Ovary (tissue), 9 donors: ENCODE data around the gene AKAP6. TPM values are rescaled to one million over a fixed set of nuclear protein-coding genes. Genes with fewer than 3 reads are reported as not detected.

Experiments used
- DNase-seq, 5 donors: peaks; one replicate each; pipeline ENCODE4 v3.0.0-alpha.2; 2019 to 2020
- H3K27ac ChIP-seq, 2 donors: fragments of 200-600 bp; one replicate each; pipeline versions ENCODE4 v1.5.1 to v1.8.0; 2019 to 2022
- H3K27me3 ChIP-seq: fragments of 200-600 bp; one replicate; pipeline ENCODE4 v1.8.0; 2022
- H3K36me3 ChIP-seq: fragments of 200-600 bp; sonication (generic); one replicate; pipeline ENCODE4 v1.5.1; 2019
- H3K4me1 ChIP-seq: one replicate; pipeline ENCODE4 v1.8.1; 2013; ENCODE audit warnings: mild to moderate bottlenecking, moderate library complexity; ENCODE audit not compliant: insufficient read depth
- H3K4me3 ChIP-seq: fragments of 200-600 bp; sonication (generic); one replicate; pipeline ENCODE4 v1.5.1; 2017
- H3K9me3 ChIP-seq, 2 donors: fragments of 200-600 bp in 1 of 2; sonication (generic) in 1 of 2; one replicate each; pipeline versions ENCODE4 v1.5.1 to v1.8.1; 2013 to 2019; ENCODE audit warnings: mild to moderate bottlenecking in 1 of 2, moderate library complexity in 1 of 2
- CTCF ChIP-seq, 3 donors: fragments of 450-650 bp in 2 of 3; fragments of 200-600 bp in 1 of 3; IDR thresholded peaks; one replicate each; pipeline versions ENCODE4 v1.5.1 to v1.8.0; 2016 to 2022; ENCODE audit warnings: antibody characterized with exemption in 3 of 3, mild to moderate bottlenecking in 1 of 3
- EP300 ChIP-seq: sonication (generic); formaldehyde crosslinking; IDR thresholded peaks from one replicate; pipeline ENCODE4 v1.6.1; 2017; ENCODE audit warnings: antibody characterized with exemption
- POLR2A ChIP-seq: fragments of 450-650 bp; IDR thresholded peaks from one replicate; pipeline ENCODE4 v1.6.1; 2017; ENCODE audit warnings: antibody characterized with exemption, mild to moderate bottlenecking, moderate library complexity
- WGBS, 3 donors: extraction: QIAGEN DNeasy Blood & Tissue Kit in 1 of 3; methylation state at CpG; one replicate each; pipeline versions ENCODE4 v1.1.5 to v1.1.7; 2013 to 2017; 5-methylcytosine and 5-hydroxymethylcytosine counted together
- intact Hi-C, 4 donors: fragments of 100-400 bp; cut with DNase I; formaldehyde crosslinking; loops; one replicate each; pipeline versions ENCODE4 v1.11.0 to v1.15.1; 2022 to 2023
- polyA plus RNA-seq, 2 donors: library from polyadenylated mRNA; stranded (reverse); fragments of 200-250 nt in 1 of 2; fragments of 350-450 nt in 1 of 2; fragmentation: Illumina TruSeq in 1 of 2; extraction: RNeasy Lipid Tissue Mini Kit (QIAGEN cat#74804) in 1 of 2; gene quantifications; one replicate each; pipeline ENCODE4 v1.2.3, GENCODE V29; 2013 to 2014
- total RNA-seq, 7 donors: library from RNA; depleted of rRNA in 2 of 7; stranded (reverse); fragments of >200 nt in 2 of 7; fragmentation: NEBNext Ultra II Directional in 3 of 7; extraction: Animal tissue kit (Norgen Biotek cat#: 25700) in 3 of 7; gene quantifications; one replicate each; pipeline versions ENCODE4 v1.1.0 to v1.2.4, GENCODE V29; 2016 to 2023
- donor health status: DM: no; HTN: no; CAD: no; lungs with moderate emphysema.
- donor health status: DM: no; HTN: no; CAD: no.
- donor health status: Bipolar disorder and iron deficiency.
- donor health status: DM: yes; HTN: yes; CAD: no.
- donor health status: DM: no; HTN: no; CAD: no.
- donor health status: DM: yes; HTN: yes; CAD: no.

Gene AKAP6
- total and polyA plus RNA-seq, 9 donors: 2.3 to 13.1 (median 6.9) TPM

DNA sequence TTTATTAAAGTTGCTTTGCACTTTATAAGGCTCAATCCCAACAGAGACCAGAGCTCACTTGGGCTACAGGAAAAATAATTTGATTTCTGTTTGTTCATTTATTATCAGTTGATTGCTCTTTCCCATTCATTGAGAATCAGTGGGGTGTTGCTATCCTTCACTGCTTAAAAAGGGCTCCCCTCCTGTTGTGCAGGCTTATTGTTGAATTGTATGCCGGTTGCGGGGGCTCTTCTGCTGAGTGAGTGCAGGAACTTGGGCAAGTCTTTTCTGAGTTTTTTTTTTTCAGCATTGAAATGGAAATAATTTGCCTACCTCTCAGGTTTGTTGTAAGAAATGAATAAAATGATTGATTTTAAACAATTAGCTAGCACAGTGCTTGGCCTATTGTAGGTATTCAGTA lies 32.6 kb downstream of the AKAP6 start:
- intact Hi-C loops: no loop called here
- WGBS, 3 donors: 97% methylated on average over 2 of the region's 2 CpGs
- Histone ChIP-seq H3K27me3 (no peaks in the 10 kb centered on the region), H3K27ac (no peak overlapping the region), H3K4me1 (peaks cover 3% of the 10 kb centered on the region), H3K36me3 (no peaks in the 10 kb centered on the region), H3K4me3 (no peak overlapping the region), H3K9me3 (no peaks in the 10 kb centered on the region)
- DNase-seq: no peak
- TF ChIP-seq CTCF (IDR thresholded peaks at IDR 0.05): no peak
- no peak for TF ChIP-seq POLR2A
- no peak for TF ChIP-seq EP300

GRCh38 chr14:32363761-32364160 lies 34.7 kb downstream of the AKAP6 start:
- no peak overlapping the region for H3K27ac ChIP-seq
- no peak for DNase-seq
- TF ChIP-seq EP300: no peak
- no peak for TF ChIP-seq CTCF (IDR thresholded peaks at IDR 0.05)
- no peak for TF ChIP-seq POLR2A
- no peaks in the 10 kb centered on the region for H3K36me3 ChIP-seq
- intact Hi-C loops: no loop called here
- 96 to 97% (median 96%) methylated on average over 4 of the region's 4 CpGs for WGBS, 3 donors
- H3K4me1 ChIP-seq: peaks cover 9% of the 10 kb centered on the region
- H3K4me3 ChIP-seq: no peak overlapping the region
- H3K27me3 ChIP-seq: no peaks in the 10 kb centered on the region
- H3K9me3 ChIP-seq: no peaks in the 10 kb centered on the region

DNA sequence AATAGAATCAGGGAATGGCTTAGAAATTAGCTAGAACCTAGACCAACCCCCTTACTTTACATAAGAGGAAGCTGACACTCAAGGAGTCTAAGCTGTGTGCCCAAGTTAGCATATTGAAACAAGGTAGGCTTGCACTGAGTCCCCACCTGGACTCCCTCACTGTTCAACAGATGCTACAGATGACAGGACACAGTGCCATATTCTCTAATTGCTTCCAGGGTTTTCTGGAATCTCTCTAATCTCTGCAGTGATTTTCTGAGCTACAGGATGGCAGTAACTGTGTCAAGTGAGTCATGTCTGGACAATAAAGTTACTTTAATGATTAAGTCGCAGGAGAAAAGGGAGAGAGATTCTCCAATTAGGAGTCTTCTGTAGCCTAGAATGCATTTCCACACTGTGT lies 35.8 kb downstream of the AKAP6 start:
- TF ChIP-seq EP300: no peak
- no peak for TF ChIP-seq CTCF (IDR thresholded peaks at IDR 0.05)
- no peak for TF ChIP-seq POLR2A
- Histone ChIP-seq H3K4me1 (peaks cover 9% of the 10 kb centered on the region), H3K4me3 (no peak overlapping the region), H3K27me3 (no peaks in the 10 kb centered on the region), H3K36me3 (no peaks in the 10 kb centered on the region), H3K27ac (no peak overlapping the region), H3K9me3 (no peaks in the 10 kb centered on the region)
- DNase-seq: no peak
- intact Hi-C loops: no loop called here
- WGBS, 3 donors: 92 to 95% (median 95%) methylated on average over 1 of the region's 1 CpG

- Histone ChIP-seq H3K27me3 (no peaks in the 10 kb centered on the region), H3K9me3 (no peaks in the 10 kb centered on the region), H3K27ac (no peak overlapping the region), H3K4me1 (peaks cover 9% of the 10 kb centered on the region), H3K36me3 (no peaks in the 10 kb centered on the region), H3K4me3 (no peak overlapping the region)
- TF ChIP-seq POLR2A (no peak), CTCF (IDR thresholded peaks at IDR 0.05) (no peak), EP300 (no peak)
- intact Hi-C loops: no loop called here
- DNase-seq: no peak
These were observed 37.3 kb downstream of the AKAP6 start for GRCh38 chr14:32366256-32366879.
